Activated T-cell treated with anti-CD3 and anti-CD28 coated beads, Interleukin-2, amount 50 U/mL, for 1 hour (primary cell): Measurements from ENCODE around the gene SPIRE2.

Experiments used
- DNase-seq: peaks from one replicate; pipeline ENCODE4 v3.0.0-alpha.2; 2020

SPIRE2 gene

GRCh38 chr16:89918453-89919347, 90.4 kb downstream of the SPIRE2 start, which contains the start of gene MC1R:
Gene MC1R (plus strand): TSS chr16:89918862. CDS start chr16:89919259, 397 bp downstream.
- DNase-seq, result peak; percentile 57

- DNase-seq, result no peak
These were observed 91.5 kb downstream of the SPIRE2 start for GRCh38 chr16:89919535-89920406.

GRCh38 chr16:89920723-89921122, 92.4 kb downstream of the SPIRE2 start:
- no peak for DNase-seq
